CD4-positive, alpha-beta T cell treated with Interleukin-6 for 4 hours (primary cell): ENCODE results near the gene TST.

Source experiments
- DNase-seq: peaks from one replicate; pipeline ENCODE4 v3.0.0-alpha.2; 2020; ENCODE audit warnings: mixed read lengths

TST gene

GRCh38 chr22:37030560-37031281 lies 11.5 kb upstream of the TST start:
- no peak for DNase-seq

GRCh38 chr22:37028692-37029674 lies 9.7 kb upstream of the TST start:
- DNase-seq = no peak

GRCh38 chr22:37027556-37027955 lies 8.3 kb upstream of the TST start:
- DNase-seq = no peak

GRCh38 chr22:37026325-37026724 lies 7.1 kb upstream of the TST start:
- DNase-seq = no peak

- no peak for DNase-seq
Observed at GRCh38 chr22:37025500-37026070, 6.3 kb upstream of the TST start.

GRCh38 chr22:37024339-37025157 lies 5.3 kb upstream of the TST start:
- no peak for DNase-seq

- DNase-seq = no peak
Observed at GRCh38 chr22:37023743-37024338, 4.6 kb upstream of the TST start.

- DNase-seq = no peak
Observed at GRCh38 chr22:37022483-37023337, 3.5 kb upstream of the TST start.

GRCh38 chr22:37021710-37022482 lies 2.6 kb upstream of the TST start:
- DNase-seq = peak; percentile 68

- DNase-seq = no peak
Observed at GRCh38 chr22:37021041-37021440, 1.8 kb upstream of the TST start.

GRCh38 chr22:37020192-37020479 lies 889 bp upstream of the TST start:
- no peak for DNase-seq

GRCh38 chr22:37018815-37019308 lies 385 bp downstream of the TST start:
- DNase-seq = no peak

- no peak for DNase-seq
Observed at GRCh38 chr22:37018086-37018814, 997 bp downstream of the TST start.

- no peak for DNase-seq
Observed at GRCh38 chr22:37017356-37017755, 1.9 kb downstream of the TST start.

GRCh38 chr22:37016134-37016910 lies 2.9 kb downstream of the TST start:
- DNase-seq = no peak

- DNase-seq = no peak
Observed at GRCh38 chr22:37015587-37015878, 3.7 kb downstream of the TST start.

GRCh38 chr22:37014835-37015586 lies 4.2 kb downstream of the TST start:
- DNase-seq = no peak

GRCh38 chr22:37014415-37014806 lies 4.8 kb downstream of the TST start:
- DNase-seq = no peak
